Motor neuron (in vitro differentiated cells): ENCODE measurements around the gene CELF2. TPM values are rescaled to one million over a fixed set of nuclear protein-coding genes. Genes with fewer than 3 reads are reported as not detected.
"Not testable (repeated sequence)": the region's sequence is repeated elsewhere in the genome, so short reads cannot be mapped to it uniquely, and the experiment has no call there.

ENCODE experiments used
- ATAC-seq, 8 experiments: fragments of 200-7000 bp; cut with Tn5 transposase; replicated peaks in 6 of 8; 2 replicates each; pipeline ENCODE4 v1.8.0; 2021; ENCODE audit warnings: mild to moderate bottlenecking in 8 of 8, moderate library complexity in 8 of 8
- H3K27ac ChIP-seq, 2 donors: fragments of 250-450 bp; sonication (Bioruptor Pico); 2 replicates each; pipeline ENCODE4 v1.9.0; 2021; ENCODE audit warnings: antibody characterized with exemption in 2 of 2, mild to moderate bottlenecking in 2 of 2, moderate library complexity in 1 of 2
- H3K4me1 ChIP-seq, 2 donors: fragments of 250-450 bp; sonication (Bioruptor Pico); replicated peaks in 1 of 2; 2 replicates each; pipeline ENCODE4 v1.6.1; 2021; ENCODE audit warnings: antibody characterized with exemption in 2 of 2, mild to moderate bottlenecking in 2 of 2, moderate library complexity in 1 of 2
- H3K4me3 ChIP-seq, 5 donors: fragments of 250-450 bp; sonication (Bioruptor Pico); 2 replicates each; pipeline ENCODE4 v1.9.0; 2021; ENCODE audit warnings: antibody characterized with exemption in 5 of 5, mild to moderate bottlenecking in 5 of 5, moderate library complexity in 4 of 5
- WGBS, 10 experiments: fragments of 450-650 bp; shearing (Covaris generic); methylation state at CpG; one replicate each; pipeline ENCODE4 v1.0.0; 2022; 5-methylcytosine and 5-hydroxymethylcytosine counted together
- in situ Hi-C, 9 experiments: fragments of 400-800 bp; cut with MboI; loops; one replicate each; pipeline ENCODE4 v1.15.0; 2021; ENCODE audit warnings: low sequenced_read_pairs in 9 of 9, low pct_unique_long_range_greater_than_20kb in 2 of 9; ENCODE audit not compliant: unreplicated experiment in 9 of 9
- total RNA-seq, 8 experiments: library from RNA; unstranded; fragments of 300-600 nt; gene quantifications; 2 replicates each; pipeline versions ENCODE4 v1.2.3 to v1.2.4, GENCODE V29; 2022

CELF2 gene
- total RNA-seq, 8 experiments from 2014 or later, result 10.4 to 60.9 (median 15.6) TPM

- H3K4me1 ChIP-seq, result peaks cover 0 to 7% of the 10 kb centered on the region in 2 donors
- 29 to 100% (median 93%) methylated on average over 1 to 4 of the region's 4 CpGs; no CpG with 5 or more reads in 3 of the 10 experiments for WGBS, 10 experiments
- ATAC-seq, result no peak
- in situ Hi-C loops, result no loop called here
- no peak overlapping the region for H3K27ac ChIP-seq
- H3K4me3 ChIP-seq, result no peak overlapping the region
These were observed 98.7 kb downstream of the CELF2 start for GRCh38 chr10:11116361-11116760.

- ATAC-seq, result no peak
- Histone ChIP-seq H3K4me1 (peaks cover 0 to 2% of the 10 kb centered on the region in 2 donors), H3K27ac (no peak overlapping the region), H3K4me3 (no peak overlapping the region)
- in situ Hi-C loops, result no loop called here
- WGBS, 10 experiments, result 61 to 100% (median 90%) methylated on average over 1 to 6 of the region's 6 CpGs; no CpG with 5 or more reads in 2 of the 10 experiments
These were observed 99.1 kb downstream of the CELF2 start for GRCh38 chr10:11116817-11117216.

- Histone ChIP-seq H3K4me3 (no peak overlapping the region), H3K4me1 (no peaks in the 10 kb centered on the region), H3K27ac (no peak overlapping the region)
- 55 to 100% (median 90%) methylated on average over 1 to 4 of the region's 4 CpGs; no CpG with 5 or more reads in 1 of the 10 experiments for WGBS, 10 experiments
- in situ Hi-C loops, result no loop called here
- peak in 4 of 8 experiments; percentile 35 to 53 (median 44) for ATAC-seq
These were observed 101.0 kb downstream of the CELF2 start for GRCh38 chr10:11118686-11119085.

- Histone ChIP-seq H3K27ac (no peak overlapping the region), H3K4me3 (no peak overlapping the region), H3K4me1 (no peaks in the 10 kb centered on the region)
- no peak for ATAC-seq
- in situ Hi-C loops, result no loop called here
- 0 to 97% (median 85%) methylated on average over 1 to 7 of the region's 7 CpGs; no CpG with 5 or more reads in 1 of the 10 experiments for WGBS, 10 experiments
These were observed 102.2 kb downstream of the CELF2 start for GRCh38 chr10:11119843-11120242.

- ATAC-seq, result no peak
- no peaks in the 10 kb centered on the region for H3K4me1 ChIP-seq
- no peak overlapping the region for H3K4me3 ChIP-seq
- 54 to 100% (median 90%) methylated on average over 2 to 6 of the region's 7 CpGs; no CpG with 5 or more reads in 1 of the 10 experiments for WGBS, 10 experiments
- in situ Hi-C loops, result no loop called here
- H3K27ac ChIP-seq, result no peak overlapping the region
These were observed 103.0 kb downstream of the CELF2 start for GRCh38 chr10:11120711-11121110.

GRCh38 chr10:11123892-11124291 lies 106.2 kb downstream of the CELF2 start:
- ATAC-seq, H3K27ac ChIP-seq, H3K4me1 ChIP-seq, in situ Hi-C loops, H3K4me3 ChIP-seq: not testable (repeated sequence)
- 17 to 83% (median 43%) methylated on average over 1 of the region's 2 CpGs; no CpG with 5 or more reads in 6 of the 10 experiments for WGBS, 10 experiments

GRCh38 chr10:11125004-11125403 lies 107.3 kb downstream of the CELF2 start:
- Histone ChIP-seq H3K4me3 (no peak overlapping the region), H3K4me1 (no peaks in the 10 kb centered on the region), H3K27ac (no peak overlapping the region)
- no peak for ATAC-seq
- in situ Hi-C loops, result no loop called here
- 0 to 82% (median 60%) methylated on average over 1 to 3 of the region's 3 CpGs; no CpG with 5 or more reads in 2 of the 10 experiments for WGBS, 10 experiments

GRCh38 chr10:11127017-11127416 lies 109.3 kb downstream of the CELF2 start:
- in situ Hi-C loops, H3K27ac ChIP-seq, H3K4me3 ChIP-seq, H3K4me1 ChIP-seq, ATAC-seq: not testable (repeated sequence)
- whole genome bisulfite sequencing, 10 experiments, result 60 to 100% (median 98%) methylated on average over 1 to 4 of the region's 4 CpGs; no CpG with 5 or more reads in 4 of the 10 experiments

- Histone ChIP-seq H3K4me3 (no peak overlapping the region), H3K4me1 (peaks cover 3 to 21% of the 10 kb centered on the region in 2 donors), H3K27ac (no peak overlapping the region)
- 53 to 100% (median 88%) methylated on average over 1 to 9 of the region's 10 CpGs; no CpG with 5 or more reads in 1 of the 10 experiments for WGBS, 10 experiments
- in situ Hi-C loops, result no loop called here
- no peak for ATAC-seq
These were observed 113.5 kb downstream of the CELF2 start for GRCh38 chr10:11131112-11131639.

GRCh38 chr10:11134411-11134810 lies 116.7 kb downstream of the CELF2 start:
- peak in 1 of 8 experiments; percentile 9 for ATAC-seq
- H3K4me3 ChIP-seq, result no peak overlapping the region
- no peak overlapping the region for H3K27ac ChIP-seq
- in situ Hi-C loops, result no loop called here
- 30 to 90% (median 75%) methylated on average over 2 to 4 of the region's 7 CpGs; no CpG with 5 or more reads in 4 of the 10 experiments for WGBS, 10 experiments
- H3K4me1 ChIP-seq, result peaks cover 3 to 21% of the 10 kb centered on the region in 2 donors

GRCh38 chr10:11135709-11136108 lies 118.0 kb downstream of the CELF2 start:
- H3K4me3 ChIP-seq, result no peak overlapping the region
- in situ Hi-C loops, result no loop called here
- H3K27ac ChIP-seq, result no peak overlapping the region
- peaks cover 3 to 21% of the 10 kb centered on the region in 2 donors for H3K4me1 ChIP-seq
- ATAC-seq, result no peak
- 14 to 100% (median 100%) methylated on average over 1 to 2 of the region's 2 CpGs; no CpG with 5 or more reads in 3 of the 10 experiments for WGBS, 10 experiments

- Histone ChIP-seq H3K27ac (no peak overlapping the region), H3K4me1 (peaks cover 3 to 21% of the 10 kb centered on the region in 2 donors), H3K4me3 (no peak overlapping the region)
- 25 to 100% (median 82%) methylated on average over 1 to 9 of the region's 9 CpGs for WGBS, 10 experiments
- in situ Hi-C loops, result no loop called here
- peak in 3 of 8 experiments; percentile 32 to 82 (median 70) for ATAC-seq
These were observed 120.8 kb downstream of the CELF2 start for GRCh38 chr10:11138314-11139033.

- Histone ChIP-seq H3K4me3 (no peak overlapping the region), H3K4me1 (peaks cover 11 to 25% of the 10 kb centered on the region in 2 donors), H3K27ac (no peak overlapping the region)
- no peak for ATAC-seq
- 13 to 100% (median 86%) methylated on average over 1 to 5 of the region's 6 CpGs; no CpG with 5 or more reads in 2 of the 10 experiments for WGBS, 10 experiments
- in situ Hi-C loops, result no loop called here
These were observed 123.3 kb downstream of the CELF2 start for GRCh38 chr10:11140963-11141362.
